Lower lobe of right lung (tissue), 2 donors: ENCODE measurements around the gene DCDC2. TPM values are rescaled to one million over a fixed set of nuclear protein-coding genes. Genes with fewer than 3 reads are reported as not detected.
"Not testable (repeated sequence)": the region's sequence is repeated elsewhere in the genome, so short reads cannot be mapped to it uniquely, and the experiment has no call there.

ENCODE experiments used
- ATAC-seq, 2 donors: fragments of 200-7000 bp; cut with Tn5 transposase; one replicate each; pipeline ENCODE4 v1.9.1; 2020 to 2022; ENCODE audit warnings: mild to moderate bottlenecking in 2 of 2, moderate library complexity in 2 of 2
- DNase-seq: peaks from one replicate; pipeline ENCODE4 v3.0.0-alpha.2; 2020
- H3K27ac ChIP-seq: fragments of 200-600 bp; one replicate; pipeline ENCODE4 v1.8.0; 2022
- H3K27me3 ChIP-seq: fragments of 200-600 bp; one replicate; pipeline ENCODE4 v1.8.0; 2022; ENCODE audit warnings: low read depth
- H3K36me3 ChIP-seq: fragments of 200-600 bp; one replicate; pipeline ENCODE4 v1.8.0; 2022; ENCODE audit warnings: mild to moderate bottlenecking
- H3K4me1 ChIP-seq: fragments of 200-600 bp; one replicate; pipeline ENCODE4 v1.8.0; 2022
- H3K4me3 ChIP-seq: fragments of 200-600 bp; one replicate; pipeline ENCODE4 v1.8.0; 2022; ENCODE audit warnings: mild to moderate bottlenecking
- H3K9me3 ChIP-seq: fragments of 200-600 bp; one replicate; pipeline ENCODE4 v1.8.0; 2022
- CTCF ChIP-seq: fragments of 200-600 bp; IDR thresholded peaks from one replicate; pipeline ENCODE4 v1.8.0; 2022; ENCODE audit warnings: antibody characterized with exemption, mild to moderate bottlenecking
- intact Hi-C: fragments of 100-400 bp; cut with DNase I; formaldehyde crosslinking; loops from one replicate; pipeline ENCODE4 v1.11.0; 2022
- total RNA-seq: library from RNA; stranded (reverse); fragmentation: NEBNext Ultra II Directional; extraction: Animal tissue kit (Norgen Biotek cat#: 25700); gene quantifications from one replicate; pipeline ENCODE4 v1.2.1, GENCODE V29; 2021
- donor health status: DM: no; HTN: yes; CAD: no; lungs with severe emphysema.

Gene DCDC2
- total RNA-seq, 1 donor from 2014 or later = 5.6 TPM

DNA sequence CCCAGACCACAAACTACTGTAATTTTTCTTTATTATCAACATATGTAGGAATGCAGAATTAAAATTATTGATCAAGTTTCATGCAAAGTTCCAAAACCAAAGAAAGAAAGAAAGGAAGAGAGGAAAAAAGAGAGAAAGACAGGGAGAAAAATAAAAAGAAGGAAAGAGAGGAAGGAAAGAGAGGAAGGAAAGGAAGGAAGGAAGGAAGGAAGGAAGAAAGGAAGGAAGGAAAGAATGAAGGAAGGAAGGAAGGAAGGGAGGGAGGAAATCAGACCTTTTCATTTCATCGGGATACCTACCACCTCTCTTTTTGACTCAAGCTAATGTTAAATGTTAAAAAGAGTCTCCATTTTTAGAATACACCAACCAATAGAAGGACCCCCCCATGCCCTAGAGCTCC is 31.9 kb downstream of the DCDC2 start:
- ATAC-seq = no peak
- DNase-seq = no peak

DNA sequence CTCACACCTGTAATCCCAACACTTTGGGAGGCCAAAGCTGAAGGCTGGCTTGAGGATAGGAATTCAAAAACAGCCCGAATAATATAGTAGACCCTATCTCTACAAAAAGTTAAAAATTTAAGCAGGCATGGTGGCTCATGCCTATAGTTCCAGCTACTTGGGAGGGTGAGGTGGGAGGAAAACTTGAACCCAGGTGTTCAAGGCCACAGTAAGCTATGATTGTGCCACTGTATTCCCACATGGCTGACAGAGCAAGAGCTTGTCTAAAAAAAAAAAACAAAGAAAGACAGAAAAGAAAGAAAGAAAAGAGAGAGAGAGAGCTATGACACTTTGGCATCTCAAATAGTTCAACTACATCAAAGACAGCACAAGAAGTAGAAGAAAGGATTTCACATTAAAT is 33.2 kb downstream of the DCDC2 start:
- Histone ChIP-seq H3K9me3 (no peaks in the 10 kb centered on the region), H3K4me3 (no peak overlapping the region), H3K27ac (no peak overlapping the region), H3K36me3 (no peaks in the 10 kb centered on the region), H3K4me1 (no peaks in the 10 kb centered on the region), H3K27me3 (no peaks in the 10 kb centered on the region)
- intact Hi-C loops = no loop called here
- ATAC-seq (no peak), DNase-seq (no peak)
- no peak for TF ChIP-seq CTCF

More for the DNA sequence above, 31.9 kb downstream of the DCDC2 start:
- no peak for TF ChIP-seq CTCF
- Histone ChIP-seq H3K9me3 (no peaks in the 10 kb centered on the region), H3K4me3 (no peak overlapping the region), H3K36me3 (no peaks in the 10 kb centered on the region), H3K27me3 (no peaks in the 10 kb centered on the region), H3K4me1 (no peaks in the 10 kb centered on the region), H3K27ac (no peak overlapping the region)
- intact Hi-C loops = no loop called here

- TF ChIP-seq CTCF = no peak
- ATAC-seq = no peak
- no peaks in the 10 kb centered on the region for H3K27me3 ChIP-seq
- no peak overlapping the region for H3K4me3 ChIP-seq
- no peak overlapping the region for H3K27ac ChIP-seq
- H3K9me3 ChIP-seq = no peaks in the 10 kb centered on the region
- no peaks in the 10 kb centered on the region for H3K4me1 ChIP-seq
- no peak for DNase-seq
- intact Hi-C loops = no loop called here
- H3K36me3 ChIP-seq = no peaks in the 10 kb centered on the region
Observed at GRCh38 chr6:24323632-24324337, 34.1 kb downstream of the DCDC2 start.

GRCh38 chr6:24322924-24323323 is 34.9 kb downstream of the DCDC2 start:
- Histone ChIP-seq H3K9me3 (no peaks in the 10 kb centered on the region), H3K27ac (no peak overlapping the region), H3K27me3 (no peaks in the 10 kb centered on the region), H3K4me3 (no peak overlapping the region), H3K36me3 (no peaks in the 10 kb centered on the region), H3K4me1 (no peaks in the 10 kb centered on the region)
- ATAC-seq = no peak
- DNase-seq = no peak
- intact Hi-C loops = no loop called here
- no peak for TF ChIP-seq CTCF

GRCh38 chr6:24322446-24322845 is 35.4 kb downstream of the DCDC2 start:
- H3K4me3 ChIP-seq, H3K27me3 ChIP-seq, DNase-seq, H3K36me3 ChIP-seq, H3K9me3 ChIP-seq, intact Hi-C loops, H3K27ac ChIP-seq, H3K4me1 ChIP-seq, ATAC-seq: not testable (repeated sequence)

- Histone ChIP-seq H3K4me1 (no peaks in the 10 kb centered on the region), H3K4me3 (no peak overlapping the region), H3K36me3 (no peaks in the 10 kb centered on the region), H3K27ac (no peak overlapping the region), H3K9me3 (no peaks in the 10 kb centered on the region), H3K27me3 (no peaks in the 10 kb centered on the region)
- ATAC-seq = no peak
- intact Hi-C loops = no loop called here
- no peak for TF ChIP-seq CTCF
- DNase-seq = no peak
Observed at GRCh38 chr6:24321538-24322162, 36.2 kb downstream of the DCDC2 start.
